Dermis blood vessel endothelial cell (primary cell): ENCODE measurements around the gene G0S2. TPM values are rescaled to one million over a fixed set of nuclear protein-coding genes. Genes with fewer than 3 reads are reported as not detected.

Experiments
- DNase-seq: peaks from one replicate; pipeline ENCODE4 v3.0.0; 2010
- total RNA-seq: library from RNA; depleted of rRNA; stranded (reverse); fragments of >200 nt; gene quantifications from 2 replicates; pipeline ENCODE4 v1.2.3, GENCODE V29; 2014

G0S2 gene
- total RNA-seq, 1 donor from 2014 or later: 1.0 TPM

DNA sequence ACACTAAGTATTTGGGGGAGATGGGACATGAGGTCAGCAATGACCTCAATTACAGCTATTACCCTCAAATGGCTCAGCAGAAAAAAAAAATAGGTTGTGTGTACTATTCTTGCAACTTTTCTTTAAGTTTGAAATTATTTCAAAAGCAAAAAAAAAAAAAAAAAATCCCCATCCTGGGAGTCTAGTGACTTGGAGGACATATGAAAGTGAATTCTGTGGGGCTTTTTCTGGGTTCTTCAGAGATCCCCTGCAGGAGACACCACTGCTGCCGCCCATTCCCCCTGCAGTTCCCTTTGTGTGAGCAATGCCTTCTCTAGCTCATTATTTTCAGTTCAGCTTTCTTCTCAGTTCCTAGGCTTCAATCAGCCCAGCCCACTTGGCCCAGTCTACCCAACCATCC, 46.1 kb downstream of the G0S2 start:
- DNase-seq: no peak

DNA sequence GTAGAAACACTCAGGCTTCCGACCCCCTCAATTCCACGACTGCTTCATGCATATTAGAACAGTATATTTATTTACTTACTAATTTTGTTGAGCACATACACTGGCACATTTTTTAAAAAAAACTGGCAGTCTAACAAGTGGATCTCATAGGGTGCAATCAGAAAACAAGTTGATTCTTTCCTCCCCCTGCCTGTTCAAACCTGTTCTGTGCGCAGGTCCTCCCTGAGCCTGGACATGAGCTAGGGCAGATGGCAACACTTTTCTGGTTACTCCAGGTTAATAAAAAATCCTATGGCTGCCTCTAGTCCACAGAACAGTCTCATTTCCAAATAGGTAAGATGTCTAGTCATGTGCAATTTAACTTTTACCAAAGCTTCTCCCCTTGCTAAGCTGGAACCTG, 48.1 kb downstream of the G0S2 start:
- no peak for DNase-seq

DNA sequence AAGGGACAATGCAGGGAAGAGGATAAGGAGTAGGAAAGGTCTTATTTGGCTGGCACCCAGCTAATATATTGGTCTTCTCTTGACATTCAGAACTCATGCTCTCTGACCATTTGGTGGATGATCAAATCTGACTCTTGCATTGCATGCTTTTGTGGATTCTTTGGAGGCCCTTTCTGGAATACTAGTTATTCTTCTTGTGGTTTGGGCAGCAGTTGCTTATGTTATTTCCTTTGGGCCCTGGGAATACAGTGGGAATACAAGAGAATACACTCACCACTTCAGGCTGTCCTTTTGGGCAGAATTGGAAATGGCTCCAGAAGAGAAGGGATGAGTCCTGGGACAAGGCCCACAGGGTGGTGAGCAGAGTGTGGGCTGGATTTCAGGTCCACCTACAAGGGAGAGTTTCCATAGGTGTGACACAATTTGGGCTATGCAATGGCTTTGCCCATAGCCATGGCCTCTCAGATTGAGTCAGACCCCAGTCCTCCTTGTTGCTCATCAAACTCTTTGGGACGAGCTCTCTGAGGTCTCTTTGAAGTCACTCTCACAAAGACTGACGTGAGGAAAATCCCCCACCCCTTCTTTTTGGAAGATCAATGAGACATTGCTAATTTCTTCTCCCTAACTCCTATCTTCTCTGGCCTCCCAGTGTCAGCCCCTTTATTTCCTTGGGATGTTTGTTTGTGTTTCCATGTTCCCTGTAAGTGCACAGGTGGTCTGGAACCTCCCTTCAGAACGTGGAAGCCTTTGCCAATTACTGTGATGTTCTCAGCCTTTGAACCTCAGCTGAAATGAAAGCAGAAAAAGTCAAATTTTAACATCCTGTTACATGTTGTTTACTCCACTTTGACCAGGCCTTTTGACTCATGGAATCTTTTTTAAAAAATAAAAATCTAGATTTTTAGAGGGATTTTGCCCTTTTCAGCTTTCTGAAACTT, 48.8 kb downstream of the G0S2 start:
- DNase-seq: no peak

Other genes with a start within 250 kb of the G0S2 start
- gene CAMK1G, start 91.7 kb upstream of the G0S2 start, total RNA-seq: not detected in 2 replicates
- gene LAMB3, start 23.0 kb upstream of the G0S2 start, total RNA-seq: 1.5 and 1.9 TPM in 2 replicates
- gene HSD11B1, start 29.4 kb downstream of the G0S2 start, total RNA-seq: not detected in 2 replicates
- not detected in 2 replicates for gene TRAF3IP3, start 80.6 kb downstream of the G0S2 start, total RNA-seq
- gene C1orf74, start 109.1 kb downstream of the G0S2 start, total RNA-seq: 2.2 and 2.4 TPM in 2 replicates
- 1.0 and 2.4 TPM in 2 replicates for gene IRF6, start 130.7 kb downstream of the G0S2 start, total RNA-seq
- 6.9 and 8.2 TPM in 2 replicates for gene UTP25, start 152.6 kb downstream of the G0S2 start, total RNA-seq